Prostate gland (tissue), 2 donors: ENCODE measurements around the gene MAGI2.

Source experiments
- POLR2A ChIP-seq: fragments of 450-650 bp; IDR thresholded peaks from one replicate; pipeline ENCODE4 v1.6.1; 2016; ENCODE audit warnings: antibody characterized with exemption, mild to moderate bottlenecking
- TF ChIP-seq, protein P1 (sequence below), 4 experiments: fragments of 200-600 bp in 2 of 4; fragments of 450-650 bp in 2 of 4; sonication (generic) in 2 of 4; IDR thresholded peaks; 1 replicate in 3 of 4; 2 replicates in 1 of 4; pipeline ENCODE4 v1.5.1; 2016 to 2019; ENCODE audit warnings: antibody characterized with exemption in 4 of 4, mild to moderate bottlenecking in 2 of 4, moderate library complexity in 2 of 4

DNA sequence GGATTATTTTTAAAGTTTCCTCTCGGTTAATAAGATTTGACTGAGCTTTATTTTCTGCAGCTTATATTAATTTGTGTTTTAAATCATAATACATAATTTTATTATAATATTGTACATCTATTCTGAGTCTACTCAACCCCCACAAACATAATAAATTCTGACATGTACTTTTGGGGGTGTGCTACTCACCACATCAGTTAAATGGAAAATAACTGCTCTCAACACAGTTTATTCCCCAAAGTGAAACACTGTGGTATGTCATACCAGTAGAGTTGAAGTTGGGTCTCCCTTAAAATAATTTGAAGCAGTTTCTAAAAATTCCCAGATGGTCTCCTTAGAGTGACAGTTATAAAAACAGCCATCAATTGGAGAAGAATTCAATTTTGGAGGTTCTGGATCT lies 1191.7 kb downstream of the MAGI2 start:
- no peak for TF ChIP-seq POLR2A
- TF ChIP-seq, protein P1, sequence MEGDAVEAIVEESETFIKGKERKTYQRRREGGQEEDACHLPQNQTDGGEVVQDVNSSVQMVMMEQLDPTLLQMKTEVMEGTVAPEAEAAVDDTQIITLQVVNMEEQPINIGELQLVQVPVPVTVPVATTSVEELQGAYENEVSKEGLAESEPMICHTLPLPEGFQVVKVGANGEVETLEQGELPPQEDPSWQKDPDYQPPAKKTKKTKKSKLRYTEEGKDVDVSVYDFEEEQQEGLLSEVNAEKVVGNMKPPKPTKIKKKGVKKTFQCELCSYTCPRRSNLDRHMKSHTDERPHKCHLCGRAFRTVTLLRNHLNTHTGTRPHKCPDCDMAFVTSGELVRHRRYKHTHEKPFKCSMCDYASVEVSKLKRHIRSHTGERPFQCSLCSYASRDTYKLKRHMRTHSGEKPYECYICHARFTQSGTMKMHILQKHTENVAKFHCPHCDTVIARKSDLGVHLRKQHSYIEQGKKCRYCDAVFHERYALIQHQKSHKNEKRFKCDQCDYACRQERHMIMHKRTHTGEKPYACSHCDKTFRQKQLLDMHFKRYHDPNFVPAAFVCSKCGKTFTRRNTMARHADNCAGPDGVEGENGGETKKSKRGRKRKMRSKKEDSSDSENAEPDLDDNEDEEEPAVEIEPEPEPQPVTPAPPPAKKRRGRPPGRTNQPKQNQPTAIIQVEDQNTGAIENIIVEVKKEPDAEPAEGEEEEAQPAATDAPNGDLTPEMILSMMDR (IDR thresholded peaks at IDR 0.05): no peak
